ENCODE measurements around the gene SERINC1.
"Not testable (repeated sequence)": the region's sequence is repeated elsewhere in the genome, so short reads cannot be mapped to it uniquely, and the experiment has no call there.

SERINC1 gene

DNA sequence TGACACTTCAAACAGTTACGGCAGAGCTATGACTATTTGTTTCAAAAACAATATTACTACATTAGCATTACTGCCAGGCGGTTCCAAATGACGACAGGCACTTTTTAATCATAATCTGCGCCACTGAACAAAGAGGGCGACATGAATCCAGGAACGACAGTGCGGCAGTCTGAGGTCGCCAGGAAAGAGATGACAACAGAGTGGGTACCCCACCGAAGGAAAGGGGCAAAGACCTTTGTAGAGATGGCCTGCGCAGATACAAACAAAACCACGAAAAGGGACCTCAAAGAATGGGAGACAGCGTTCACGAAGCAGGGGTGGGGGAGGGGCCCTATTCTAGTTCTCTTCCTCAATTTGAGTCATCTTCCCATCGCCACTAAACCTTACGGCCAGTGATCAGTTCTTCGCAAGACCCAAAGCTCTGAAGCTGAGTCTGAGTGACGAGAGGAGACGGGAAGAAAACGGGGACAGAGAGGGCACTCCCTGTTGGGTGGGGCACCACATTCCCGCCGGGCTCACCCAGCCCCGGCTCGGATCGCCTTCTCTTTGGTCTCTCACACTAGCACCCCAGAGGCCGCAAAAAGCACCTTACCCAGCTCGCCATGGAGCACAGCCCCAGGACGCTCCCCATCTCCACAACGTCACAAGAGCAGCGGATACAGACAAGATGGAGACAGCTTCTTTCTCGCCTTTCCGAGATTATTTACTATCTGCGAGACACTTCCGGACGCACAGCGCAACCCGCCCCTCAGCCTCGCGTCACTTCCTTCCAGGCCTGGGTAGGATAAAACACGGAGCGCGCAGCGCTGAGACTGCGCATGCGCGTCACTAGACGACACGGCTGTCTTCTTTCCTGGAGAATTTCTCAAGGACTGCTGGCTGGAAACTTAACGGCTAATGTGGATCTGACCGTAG lies at the start of gene SERINC1:
Gene SERINC1, minus strand, starts transcription at position 701 of the 915 bp plus-strand sequence. Its CDS starts 70 bp downstream, at position 631.
- H3K27ac ChIP-seq, result peak within 1 kb of the TSS; percentile 88
- TF ChIP-seq, protein P1, sequence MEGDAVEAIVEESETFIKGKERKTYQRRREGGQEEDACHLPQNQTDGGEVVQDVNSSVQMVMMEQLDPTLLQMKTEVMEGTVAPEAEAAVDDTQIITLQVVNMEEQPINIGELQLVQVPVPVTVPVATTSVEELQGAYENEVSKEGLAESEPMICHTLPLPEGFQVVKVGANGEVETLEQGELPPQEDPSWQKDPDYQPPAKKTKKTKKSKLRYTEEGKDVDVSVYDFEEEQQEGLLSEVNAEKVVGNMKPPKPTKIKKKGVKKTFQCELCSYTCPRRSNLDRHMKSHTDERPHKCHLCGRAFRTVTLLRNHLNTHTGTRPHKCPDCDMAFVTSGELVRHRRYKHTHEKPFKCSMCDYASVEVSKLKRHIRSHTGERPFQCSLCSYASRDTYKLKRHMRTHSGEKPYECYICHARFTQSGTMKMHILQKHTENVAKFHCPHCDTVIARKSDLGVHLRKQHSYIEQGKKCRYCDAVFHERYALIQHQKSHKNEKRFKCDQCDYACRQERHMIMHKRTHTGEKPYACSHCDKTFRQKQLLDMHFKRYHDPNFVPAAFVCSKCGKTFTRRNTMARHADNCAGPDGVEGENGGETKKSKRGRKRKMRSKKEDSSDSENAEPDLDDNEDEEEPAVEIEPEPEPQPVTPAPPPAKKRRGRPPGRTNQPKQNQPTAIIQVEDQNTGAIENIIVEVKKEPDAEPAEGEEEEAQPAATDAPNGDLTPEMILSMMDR (conservative IDR thresholded peaks at IDR 0.05), result no peak

DNA sequence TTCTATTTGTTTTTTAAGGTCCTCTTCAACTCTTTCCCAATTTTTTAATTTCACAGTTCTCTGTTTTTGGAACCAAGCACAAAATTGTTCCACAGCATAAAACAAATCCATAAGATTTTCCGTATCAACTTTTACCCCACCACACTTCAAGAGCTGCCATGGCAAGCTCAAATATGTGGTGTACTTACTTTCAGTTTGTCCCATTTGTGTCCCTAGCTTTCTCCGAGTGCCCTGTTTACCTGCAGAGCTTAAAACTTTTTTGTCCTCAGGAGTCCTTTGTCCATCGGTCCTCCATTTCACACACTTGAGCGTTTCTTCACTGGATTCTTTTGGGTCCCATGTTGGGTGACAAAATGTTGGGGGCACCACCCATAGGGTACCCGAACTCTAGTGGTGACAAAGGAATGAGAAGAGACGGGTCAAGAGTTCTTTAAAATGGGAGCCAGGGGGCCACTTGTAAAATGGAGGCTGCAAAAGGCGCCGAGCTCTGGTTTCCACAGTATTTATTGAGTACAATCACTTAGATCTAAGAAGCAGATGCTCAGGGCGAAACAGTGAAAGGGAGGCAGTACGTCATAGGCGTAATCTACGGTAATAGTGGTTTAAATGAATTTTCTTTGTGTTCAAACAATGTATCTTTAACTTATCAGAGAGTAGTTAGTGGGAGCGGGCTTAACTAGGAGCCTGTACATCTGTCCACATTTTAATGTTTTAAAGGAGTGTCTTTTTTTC lies 39.8 kb upstream of the SERINC1 start:
- TF ChIP-seq, protein P1 (conservative IDR thresholded peaks at IDR 0.05), result no peak
- H3K27ac ChIP-seq, result no peak overlapping the region

DNA sequence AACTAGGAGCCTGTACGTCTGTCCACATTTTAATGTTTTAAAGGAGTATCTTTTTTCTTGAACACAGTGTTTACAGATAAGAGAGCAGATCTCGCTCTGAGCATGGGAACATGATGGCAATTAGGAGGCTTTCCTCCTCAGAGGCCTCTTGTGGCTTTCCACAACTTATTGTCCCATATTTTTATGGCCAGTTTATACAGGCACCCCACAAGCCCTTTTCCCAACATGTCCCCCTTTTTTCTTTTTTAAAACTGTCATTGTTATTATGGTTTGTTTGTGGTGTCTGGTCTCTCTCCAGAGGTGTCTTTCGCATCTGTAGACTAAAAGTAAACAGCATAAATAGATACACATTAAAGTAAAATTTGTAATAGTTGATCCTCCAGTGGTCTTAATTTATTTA lies 33.6 kb upstream of the SERINC1 start:
- not testable (repeated sequence) for H3K27ac ChIP-seq

DNA sequence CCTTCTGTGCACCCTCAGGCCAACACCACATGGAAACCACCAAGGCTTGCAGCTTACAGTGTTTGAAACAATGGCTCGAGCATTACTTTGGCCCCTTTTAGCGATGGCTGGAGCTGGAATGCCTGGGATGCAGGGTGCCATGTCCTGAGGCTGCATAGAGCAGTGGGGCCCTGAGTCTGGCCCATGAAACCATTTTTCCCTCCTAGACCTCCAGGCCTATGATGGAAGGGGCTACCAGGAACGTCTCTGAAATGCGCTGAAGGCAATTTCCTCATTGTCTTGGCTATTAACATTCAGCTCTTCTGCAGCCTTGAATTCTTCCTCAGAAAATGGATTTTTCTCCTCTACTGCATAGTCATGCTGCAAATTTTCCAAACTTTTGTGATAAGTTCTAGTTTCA lies 29.9 kb upstream of the SERINC1 start:
- TF ChIP-seq, protein P1 (conservative IDR thresholded peaks at IDR 0.05), result no peak
- no peak overlapping the region for H3K27ac ChIP-seq

DNA sequence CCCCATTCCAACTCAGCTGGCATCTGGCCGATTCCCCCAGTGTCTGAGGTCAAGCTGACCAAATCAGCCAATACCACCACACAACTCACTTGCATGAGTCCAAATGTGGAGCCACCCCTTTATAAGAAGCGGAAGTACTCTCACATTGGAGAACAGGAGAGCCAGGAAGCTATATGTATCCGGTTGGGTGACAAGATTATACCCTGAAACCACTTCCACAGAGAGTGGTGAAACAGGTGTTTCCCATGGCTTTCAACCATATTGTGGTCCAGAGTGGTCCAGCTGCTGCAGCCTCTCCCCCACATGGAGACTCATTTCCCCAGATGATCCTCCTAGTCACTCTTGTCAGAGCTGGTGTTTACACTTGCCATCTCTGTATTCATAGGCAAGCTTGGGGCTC lies 24.0 kb upstream of the SERINC1 start:
- H3K27ac ChIP-seq, result peak overlapping the region; percentile 52; the same call in 1 of the 2 replicates
- TF ChIP-seq, protein P1 (conservative IDR thresholded peaks at IDR 0.05), result no peak

DNA sequence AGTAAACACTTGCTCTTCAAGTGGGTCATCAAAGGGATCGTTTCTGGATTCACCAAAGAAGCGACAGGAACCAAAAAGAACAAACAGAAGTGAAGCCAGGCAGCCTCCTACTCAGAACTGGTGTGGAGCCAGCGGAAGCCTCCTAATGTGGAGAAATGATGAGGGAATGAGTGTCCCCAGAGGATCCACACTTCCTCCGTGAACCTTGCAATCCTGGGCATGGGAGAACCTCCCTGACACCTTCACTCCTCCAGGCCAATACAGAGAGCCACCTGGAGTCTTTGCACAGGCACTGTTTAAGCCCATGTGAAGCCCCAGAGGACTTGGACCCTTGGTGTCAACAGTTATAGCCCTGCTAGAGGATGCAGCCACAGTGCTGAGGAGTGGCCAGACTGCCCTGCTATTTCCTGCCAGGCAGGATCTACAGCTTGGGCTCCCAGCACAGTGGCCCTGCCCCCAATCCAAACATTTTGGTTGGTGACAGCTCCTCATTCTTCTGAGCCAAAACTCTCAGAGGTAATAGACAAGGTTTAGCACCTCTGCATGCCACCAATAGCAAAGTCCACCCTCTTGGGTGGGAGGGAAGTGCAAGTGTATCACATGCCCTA lies 23.2 kb upstream of the SERINC1 start:
- TF ChIP-seq, protein P1 (conservative IDR thresholded peaks at IDR 0.05), result no peak
- peak overlapping the region; percentile 52 for H3K27ac ChIP-seq

DNA sequence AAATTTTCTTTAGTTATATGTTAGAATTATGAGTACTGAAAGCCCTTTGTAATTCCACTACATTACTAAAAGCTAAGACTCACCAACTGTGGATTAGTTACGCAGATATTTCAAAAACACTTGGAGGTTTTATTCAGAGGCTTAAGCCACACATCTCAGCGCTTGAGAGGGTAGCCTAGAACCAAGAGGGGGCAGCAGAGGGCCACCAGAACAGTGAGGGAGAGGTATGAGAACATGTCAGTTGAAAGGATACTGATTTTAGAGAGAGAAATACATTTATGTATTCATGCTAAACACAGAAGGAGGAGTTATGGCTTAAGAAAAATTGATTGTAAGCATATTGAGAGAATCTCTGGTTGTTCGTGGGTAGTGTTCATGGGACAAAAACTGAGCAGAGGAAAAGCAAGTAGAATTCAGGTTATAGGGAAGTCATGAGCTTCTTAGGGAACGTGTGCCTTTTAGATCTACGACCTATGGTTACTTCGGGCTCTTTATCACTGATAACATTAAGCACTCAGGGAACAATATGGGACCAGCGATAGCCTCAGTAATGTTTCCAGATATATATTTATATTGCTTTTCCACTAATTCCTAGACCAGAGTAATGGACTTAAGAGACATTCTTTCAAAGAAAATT lies 20.4 kb upstream of the SERINC1 start:
- TF ChIP-seq, protein P1 (conservative IDR thresholded peaks at IDR 0.05), result peak; percentile 95
- no peak overlapping the region for H3K27ac ChIP-seq

Data from VCaP (cell line).